ENCODE results near the gene CCDC192. TPM values are rescaled to one million over a fixed set of nuclear protein-coding genes. Genes with fewer than 3 reads are reported as not detected.

The CCDC192 gene
- total RNA-seq, 1 experiment from 2014 or later: not detected

DNA sequence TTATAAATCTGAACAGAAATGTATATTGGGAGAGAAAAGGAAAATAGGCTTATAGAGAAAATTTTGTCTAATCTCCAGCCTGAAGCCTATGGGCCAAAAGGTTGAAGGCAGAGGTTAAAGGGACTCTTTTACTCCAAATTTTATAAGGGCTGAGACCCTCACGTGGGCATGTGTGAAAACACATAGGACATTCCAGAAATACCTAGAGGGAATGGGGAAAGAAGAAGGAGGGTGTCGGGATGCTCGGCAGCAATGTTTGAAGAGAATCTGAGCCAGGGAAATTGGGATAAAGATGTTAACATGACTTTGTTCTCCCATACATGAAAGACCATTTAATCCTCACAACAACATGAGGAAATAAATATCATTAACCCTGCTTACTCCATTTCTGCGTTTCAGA is 278.3 kb downstream of the CCDC192 start:
- DNase-seq (ENCODE audit: low spot score): no peak

DNA sequence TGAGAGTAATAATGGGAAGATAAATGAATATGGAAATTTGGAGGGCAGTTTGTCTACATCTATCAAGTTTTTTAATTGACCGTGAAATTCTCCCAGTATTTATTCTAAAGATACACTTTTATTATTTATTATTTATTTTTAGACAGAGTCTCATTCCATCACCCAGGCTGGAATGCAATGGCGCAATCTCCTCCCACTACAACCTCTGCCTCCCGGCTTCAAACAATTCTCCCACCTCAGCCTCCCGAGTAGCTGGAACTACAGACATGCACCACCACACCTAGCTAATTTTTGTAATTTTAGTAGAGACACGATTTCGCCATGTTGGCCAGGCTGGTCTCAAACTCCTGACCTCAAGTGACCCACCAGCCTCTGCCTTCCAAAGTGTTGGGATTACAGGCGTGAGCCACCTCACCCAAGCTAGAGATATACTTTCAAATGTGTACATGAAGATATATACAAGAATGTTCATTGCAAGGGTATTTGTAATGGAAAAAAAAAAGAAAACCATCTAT is 282.7 kb downstream of the CCDC192 start:
- DNase-seq (ENCODE audit: low spot score): no peak

DNA sequence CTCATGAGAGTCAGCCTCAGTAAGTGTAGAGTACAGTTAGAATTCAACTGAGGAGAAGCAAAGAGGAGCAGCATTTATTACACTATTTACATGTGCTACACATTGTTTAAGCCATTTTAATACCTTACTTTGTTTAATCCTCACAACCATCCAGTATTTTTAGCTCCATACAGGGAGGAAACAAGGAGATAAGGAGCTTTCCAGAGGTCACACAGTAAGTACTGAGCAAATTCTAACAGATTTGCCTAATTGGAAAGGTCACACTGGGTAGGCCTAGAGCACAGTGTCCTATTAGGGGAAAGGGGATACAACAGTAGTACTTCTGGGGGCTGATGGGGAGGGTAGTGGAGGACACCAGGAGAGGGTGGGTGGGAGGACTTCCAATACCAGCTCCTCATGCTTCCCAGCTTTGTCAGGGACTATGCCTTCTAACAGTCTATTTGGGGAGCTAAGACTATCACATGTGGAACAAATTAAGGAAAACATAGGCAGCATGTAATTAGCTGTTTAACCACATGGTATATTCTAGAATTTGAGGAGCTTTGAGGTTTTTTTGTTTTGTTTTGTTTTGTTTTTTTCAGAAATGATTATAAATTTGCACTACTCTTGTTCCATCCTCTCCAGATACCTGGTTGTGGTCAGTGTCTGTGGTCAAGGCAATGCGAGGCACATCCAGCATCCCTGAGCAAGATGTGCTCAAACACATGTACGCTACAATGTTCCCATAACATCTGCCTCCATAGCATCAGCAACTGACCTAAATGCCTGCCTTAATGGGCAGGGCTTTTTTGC is 284.4 kb downstream of the CCDC192 start:
- DNase-seq (ENCODE audit: low spot score): peak; percentile 24

DNA sequence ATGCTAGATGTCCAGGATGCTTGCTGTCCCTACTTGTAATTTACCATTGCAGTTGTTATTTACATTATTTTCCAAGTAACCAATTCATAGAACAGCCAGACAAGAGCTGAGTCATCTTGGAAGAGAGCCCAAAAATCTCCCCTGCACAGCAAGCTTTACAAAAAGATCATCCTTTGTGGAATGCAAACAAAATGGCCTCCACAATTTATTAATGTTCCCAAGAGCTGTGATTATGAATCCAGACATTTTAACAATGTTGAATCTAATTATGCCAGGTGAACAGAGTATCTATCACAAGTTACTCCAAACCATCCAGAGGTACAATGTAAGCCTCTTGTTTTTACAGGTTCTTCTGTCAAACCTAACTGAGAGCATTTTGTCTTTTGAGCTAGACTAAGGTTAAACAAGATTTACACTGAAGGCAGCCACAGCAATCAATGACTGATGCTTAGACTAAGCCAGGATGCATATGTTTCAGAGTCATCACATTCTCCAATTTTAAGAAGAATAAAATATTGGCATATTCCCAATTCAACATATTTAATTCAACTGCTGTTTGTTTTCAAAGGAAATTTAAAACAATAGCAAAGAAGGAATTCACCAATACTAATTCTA is 285.1 kb downstream of the CCDC192 start:
- DNase-seq (ENCODE audit: low spot score): peak; percentile 84

Other genes starting within 250 kb of the CCDC192 start
- gene PRRC1, start 185.8 kb upstream of the CCDC192 start, total RNA-seq (2014; rRNA removed; shearing (Covaris generic)): 48.7 and 51.0 TPM in 2 replicates
- not detected in 2 replicates for gene CTXN3, start 54.3 kb upstream of the CCDC192 start, total RNA-seq (2014; rRNA removed; shearing (Covaris generic))